Nephron progenitor cell (in vitro differentiated cells): ENCODE data around the gene NEO1.

Experiments
- DNase-seq: peaks from one replicate; pipeline ENCODE4 v3.0.0; 2021
- H3K27ac Mint-ChIP-seq: 2 replicates; pipeline ENCODE4 v1.8.0; 2021; ENCODE audit warnings: mild to moderate bottlenecking, moderate library complexity, mixed read lengths
- H3K27me3 Mint-ChIP-seq: 2 replicates; pipeline ENCODE4 v1.8.0; 2021; ENCODE audit warnings: mild to moderate bottlenecking, low read depth, mixed read lengths; ENCODE audit not compliant: poor library complexity
- H3K36me3 Mint-ChIP-seq: 2 replicates; pipeline ENCODE4 v1.8.0; 2021; ENCODE audit warnings: low read depth, mixed read lengths
- H3K4me1 Mint-ChIP-seq: 2 replicates; pipeline ENCODE4 v1.8.0; 2021; ENCODE audit warnings: mixed read lengths
- H3K4me3 Mint-ChIP-seq: 2 replicates; pipeline ENCODE4 v1.8.0; 2021; ENCODE audit warnings: mild to moderate bottlenecking, moderate library complexity, mixed read lengths
- H3K9me3 Mint-ChIP-seq: 2 replicates; pipeline ENCODE4 v1.8.0; 2021; ENCODE audit warnings: mild to moderate bottlenecking, moderate library complexity, mixed read lengths
- TF ChIP-seq, protein P1 (sequence below): fragments of 200-600 bp; sonication (generic); IDR thresholded peaks from 2 replicates; pipeline ENCODE4 v1.5.0; 2021; ENCODE audit warnings: antibody characterized with exemption

The NEO1 gene

DNA sequence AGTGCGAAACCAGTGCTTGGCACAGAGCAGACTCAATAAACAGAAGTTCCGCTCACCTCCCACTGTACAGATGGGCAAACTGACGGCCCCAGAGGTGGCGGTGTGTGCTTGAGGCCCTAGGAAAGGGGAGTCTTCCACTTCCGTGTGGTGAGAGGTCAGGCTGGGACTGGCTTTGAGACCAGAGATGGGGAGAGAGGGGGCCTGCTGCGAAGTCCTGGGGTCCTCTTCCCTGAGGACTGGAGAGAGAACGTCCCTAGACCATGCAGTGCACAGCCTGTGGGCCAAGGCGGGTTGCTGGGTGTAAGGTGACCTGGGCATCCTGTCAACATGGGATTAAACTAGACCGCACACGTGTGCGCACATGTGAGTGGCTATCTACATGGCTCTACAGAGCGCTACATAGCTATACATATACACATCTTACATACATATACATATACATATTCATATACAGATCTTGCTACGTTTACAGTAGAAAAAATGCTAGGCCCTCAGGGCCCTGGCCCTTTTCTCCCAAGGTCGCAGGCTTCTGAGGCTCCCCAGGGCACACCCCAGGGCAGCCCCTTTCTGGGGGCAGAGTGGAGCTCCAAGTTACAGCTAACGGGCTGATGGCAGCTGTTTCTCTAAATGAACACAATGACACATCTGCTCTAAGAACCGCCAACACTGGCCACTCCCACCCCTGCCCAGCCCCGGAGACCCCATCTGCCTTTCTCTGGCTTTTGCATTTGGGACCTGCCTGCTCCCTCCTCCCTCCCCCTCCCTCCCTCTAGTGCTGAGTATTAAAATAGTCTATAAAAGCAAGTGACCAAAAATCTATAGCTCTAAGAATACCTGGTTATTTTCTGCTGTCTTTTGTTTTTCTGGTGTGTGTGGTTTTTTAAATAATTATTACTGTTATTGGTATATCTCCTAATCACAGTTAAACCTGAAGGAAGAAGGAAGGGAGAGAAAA is 269.5 kb downstream of the NEO1 start:
- no peak overlapping the region for H3K27ac Mint-ChIP-seq
- H3K4me1 Mint-ChIP-seq: peaks cover 12% of the 10 kb centered on the region
- TF ChIP-seq, protein P1, sequence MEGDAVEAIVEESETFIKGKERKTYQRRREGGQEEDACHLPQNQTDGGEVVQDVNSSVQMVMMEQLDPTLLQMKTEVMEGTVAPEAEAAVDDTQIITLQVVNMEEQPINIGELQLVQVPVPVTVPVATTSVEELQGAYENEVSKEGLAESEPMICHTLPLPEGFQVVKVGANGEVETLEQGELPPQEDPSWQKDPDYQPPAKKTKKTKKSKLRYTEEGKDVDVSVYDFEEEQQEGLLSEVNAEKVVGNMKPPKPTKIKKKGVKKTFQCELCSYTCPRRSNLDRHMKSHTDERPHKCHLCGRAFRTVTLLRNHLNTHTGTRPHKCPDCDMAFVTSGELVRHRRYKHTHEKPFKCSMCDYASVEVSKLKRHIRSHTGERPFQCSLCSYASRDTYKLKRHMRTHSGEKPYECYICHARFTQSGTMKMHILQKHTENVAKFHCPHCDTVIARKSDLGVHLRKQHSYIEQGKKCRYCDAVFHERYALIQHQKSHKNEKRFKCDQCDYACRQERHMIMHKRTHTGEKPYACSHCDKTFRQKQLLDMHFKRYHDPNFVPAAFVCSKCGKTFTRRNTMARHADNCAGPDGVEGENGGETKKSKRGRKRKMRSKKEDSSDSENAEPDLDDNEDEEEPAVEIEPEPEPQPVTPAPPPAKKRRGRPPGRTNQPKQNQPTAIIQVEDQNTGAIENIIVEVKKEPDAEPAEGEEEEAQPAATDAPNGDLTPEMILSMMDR: no peak
- H3K27me3 Mint-ChIP-seq: peaks cover 26% of the 10 kb centered on the region
- DNase-seq: no peak
- no peaks in the 10 kb centered on the region for H3K36me3 Mint-ChIP-seq
- H3K4me3 Mint-ChIP-seq: no peak overlapping the region
- no peaks in the 10 kb centered on the region for H3K9me3 Mint-ChIP-seq

DNA sequence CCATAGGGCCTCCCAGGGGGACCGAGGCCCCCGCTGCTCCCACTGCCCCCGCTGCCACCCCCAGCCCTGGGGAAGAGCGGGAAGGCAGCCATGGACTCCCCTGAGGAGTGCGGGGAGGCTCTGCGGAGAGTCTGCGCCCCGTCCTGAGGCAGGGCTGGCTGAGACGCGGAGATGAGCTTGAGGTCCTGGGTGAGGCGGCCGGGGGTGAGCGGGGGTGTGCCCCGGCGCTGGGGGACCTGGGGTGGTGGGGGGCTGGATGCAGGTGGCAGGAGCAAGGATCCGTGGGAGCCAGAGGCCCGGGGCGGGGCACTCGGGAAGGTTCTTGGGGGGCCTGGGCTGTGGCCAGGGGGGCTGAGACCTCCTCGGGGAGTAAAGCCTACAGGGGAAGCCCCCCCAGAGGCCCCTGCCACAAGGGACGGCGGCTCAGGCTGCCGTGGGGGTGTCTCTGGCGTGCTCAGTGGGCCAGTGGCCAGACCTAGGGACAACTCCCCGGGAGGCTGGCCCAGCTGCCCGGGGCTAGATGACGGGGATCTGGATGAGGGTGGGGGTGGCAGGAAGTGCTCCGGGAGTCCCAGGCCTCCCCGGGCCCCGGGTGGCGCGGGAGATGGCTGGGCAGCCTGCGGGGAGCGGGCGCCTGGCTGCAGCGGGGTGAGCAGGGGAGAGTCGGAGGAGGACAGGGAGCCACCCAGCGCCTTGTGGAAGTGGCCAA is 270.6 kb downstream of the NEO1 start:
- Mint-ChIP-seq H3K36me3 (no peaks in the 10 kb centered on the region), H3K27ac (no peak overlapping the region), H3K27me3 (peaks cover 20% of the 10 kb centered on the region), H3K4me3 (no peak overlapping the region), H3K4me1 (peaks cover 12% of the 10 kb centered on the region), H3K9me3 (no peaks in the 10 kb centered on the region)
- TF ChIP-seq, protein P1: no peak
- no peak for DNase-seq

DNA sequence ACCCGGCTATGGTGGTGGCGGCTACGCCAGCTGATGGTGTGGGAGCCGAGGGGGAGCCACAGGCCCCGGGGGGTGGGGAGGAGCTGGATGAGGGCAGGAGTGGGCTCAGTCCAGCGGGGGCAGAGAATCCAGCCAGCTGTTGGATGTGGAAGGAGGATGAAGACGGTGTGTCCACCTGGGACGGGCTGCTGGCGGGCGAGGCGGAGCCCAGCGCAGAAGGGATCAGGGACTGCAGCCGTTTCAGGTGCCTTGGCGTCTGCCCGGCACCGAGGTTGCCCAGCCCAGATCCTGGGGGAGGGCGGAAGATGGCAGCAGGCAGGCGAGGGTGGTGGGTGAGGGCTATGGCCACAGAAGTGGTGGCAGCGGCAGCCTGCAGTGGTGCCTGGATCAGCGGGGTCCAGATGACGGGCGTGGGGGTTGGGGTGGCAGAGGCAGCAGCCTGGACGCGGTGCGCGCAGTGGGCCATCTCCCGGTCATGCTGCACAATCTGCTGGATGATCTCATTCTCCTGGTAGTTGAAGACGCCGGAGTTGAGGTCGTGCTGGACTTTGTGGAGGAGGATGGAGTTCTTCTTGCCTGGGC is 271.2 kb downstream of the NEO1 start:
- Mint-ChIP-seq H3K4me1 (peaks cover 18% of the 10 kb centered on the region), H3K27ac (no peak overlapping the region), H3K27me3 (peaks cover 13% of the 10 kb centered on the region), H3K9me3 (no peaks in the 10 kb centered on the region), H3K36me3 (no peaks in the 10 kb centered on the region), H3K4me3 (no peak overlapping the region)
- DNase-seq: no peak
- TF ChIP-seq, protein P1: no peak

DNA sequence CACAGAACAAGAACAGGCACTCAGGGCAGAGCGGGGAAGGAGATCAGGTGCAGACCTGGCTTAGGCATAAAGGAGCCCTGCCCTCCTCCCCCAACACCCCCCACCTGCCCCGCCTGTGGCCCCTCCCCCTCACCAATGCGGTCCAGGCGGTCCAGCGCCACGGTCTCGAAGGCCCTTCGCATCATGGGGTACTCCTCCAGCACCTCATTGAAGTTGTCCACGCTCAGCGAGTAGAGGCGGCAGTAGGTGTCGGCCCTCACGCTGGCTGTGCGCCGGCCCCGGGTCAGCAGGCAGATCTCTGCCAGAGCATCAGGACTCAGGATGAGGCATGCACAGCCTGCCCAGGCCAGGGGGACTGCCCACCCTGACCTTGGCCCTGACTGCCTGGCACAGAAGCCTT is 271.7 kb downstream of the NEO1 start:
- no peaks in the 10 kb centered on the region for H3K9me3 Mint-ChIP-seq
- no peak overlapping the region for H3K4me3 Mint-ChIP-seq
- H3K36me3 Mint-ChIP-seq: no peaks in the 10 kb centered on the region
- peaks cover 12% of the 10 kb centered on the region for H3K27me3 Mint-ChIP-seq
- no peak overlapping the region for H3K27ac Mint-ChIP-seq
- no peak for DNase-seq
- TF ChIP-seq, protein P1: no peak
- H3K4me1 Mint-ChIP-seq: peaks cover 23% of the 10 kb centered on the region

DNA sequence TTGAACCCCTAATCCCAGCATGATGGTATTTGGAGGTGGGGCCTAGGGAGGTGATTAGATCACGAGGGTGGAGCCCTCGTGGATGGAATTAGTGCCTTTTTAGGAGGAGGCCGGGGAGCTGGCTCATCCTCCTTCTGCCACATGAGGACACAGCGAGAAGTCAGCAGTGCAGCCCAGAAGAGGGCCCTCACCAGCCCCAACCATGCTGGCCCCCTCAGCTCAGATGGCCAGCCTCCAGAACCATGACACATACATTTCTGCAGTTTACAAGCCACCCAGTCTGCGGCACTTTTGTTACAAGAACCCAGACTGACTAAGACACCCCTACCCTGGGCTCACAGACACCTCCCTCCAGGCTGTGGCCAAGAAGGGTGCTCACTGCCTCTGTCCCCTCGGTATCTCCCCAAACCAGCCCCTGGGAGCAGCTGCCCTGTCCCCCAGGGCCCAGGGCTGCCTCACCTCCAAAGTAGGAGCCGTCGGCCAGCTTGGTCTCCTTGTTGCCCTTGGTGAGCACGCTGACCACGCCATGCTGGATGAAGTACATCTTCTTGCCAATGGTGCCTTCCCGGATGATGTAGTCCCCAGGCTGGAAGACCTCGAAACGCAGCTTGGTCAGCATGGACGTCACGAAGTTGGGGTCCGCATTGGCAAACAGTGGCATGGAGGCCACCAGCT is 272.4 kb downstream of the NEO1 start:
- peaks cover 9% of the 10 kb centered on the region for H3K27me3 Mint-ChIP-seq
- no peak overlapping the region for H3K4me3 Mint-ChIP-seq
- no peaks in the 10 kb centered on the region for H3K36me3 Mint-ChIP-seq
- no peaks in the 10 kb centered on the region for H3K9me3 Mint-ChIP-seq
- no peak overlapping the region for H3K27ac Mint-ChIP-seq
- H3K4me1 Mint-ChIP-seq: peaks cover 26% of the 10 kb centered on the region
- no peak for DNase-seq
- TF ChIP-seq, protein P1: no peak
